Measurements from ENCODE around the gene CPEB1.

GRCh38 chr15:82572311-82572710 lies 74.9 kb downstream of the CPEB1 start:
- no peak for TF ChIP-seq REST (IDR thresholded peaks at IDR 0.05; ENCODE audit: insufficient read depth in 1 of 2, low read depth in 2 of 2, low read length in 2 of 2)
- no peak for TF ChIP-seq FOXP2 (optimal IDR thresholded peaks at IDR 0.05; ENCODE audit: borderline replicate concordance, extremely low read depth, extremely low read length, insufficient read depth)
- TF ChIP-seq POLR2AphosphoS5 (IDR thresholded peaks at IDR 0.05; ENCODE audit: low read depth, low read length), result no peak
- TF ChIP-seq SIN3A (IDR thresholded peaks at IDR 0.05; ENCODE audit: borderline replicate concordance, insufficient read depth, low read length), result no peak

Measured in PFSK-1 (cell line).